Caco-2 (cell line): ENCODE measurements around the gene UNC80. TPM values are rescaled to one million over a fixed set of nuclear protein-coding genes. Genes with fewer than 3 reads are reported as not detected.

ENCODE experiments used
- BruUV-seq: library from RNA; stranded (reverse); fragments of 400-500 nt; replicated peaks from 2 replicates; lab custom pipeline; 2021; lab: Mats Ljungman, UMichigan
- CTCF ChIA-PET: fragments of 300-600 bp; sonication (Branson Sonifier 250); formaldehyde crosslinking; loops from one replicate; lab custom pipeline; 2022; ENCODE audit warnings: antibody characterized with exemption; lab: Charles Lee
- POLR2A ChIA-PET: fragments of 300-600 bp; sonication (Branson Sonifier 250); formaldehyde crosslinking; loops from one replicate; lab custom pipeline; 2022; ENCODE audit warnings: antibody characterized with exemption; lab: Charles Lee
- DNase-seq, 2 experiments: peaks; one replicate each; pipeline versions ENCODE4 v3.0.0 to v3.0.0-alpha.2; 2020 to 2022
- H3K27me3 ChIP-seq: replicated peaks from 2 replicates; pipeline ENCODE4 v1.6.0; 2011; ENCODE audit warnings: low read length; ENCODE audit not compliant: control insufficient read depth, insufficient read depth
- H3K36me3 ChIP-seq: 2 replicates; pipeline ENCODE4 v1.5.1; 2011; ENCODE audit warnings: low read length; ENCODE audit not compliant: control insufficient read depth, insufficient read depth
- H3K4me1 ChIP-seq: fragments of 250-450 bp; sonication (Bioruptor Pico); 2 replicates; pipeline ENCODE4 v1.5.1; 2020; ENCODE audit warnings: mild to moderate bottlenecking
- H3K4me3 ChIP-seq: 2 replicates; pipeline ENCODE4 v1.5.1; 2011; ENCODE audit warnings: low read depth, mild to moderate bottlenecking, control low read depth, low read length
- H3K9me3 ChIP-seq: fragments of 250-450 bp; sonication (Bioruptor Pico); 2 replicates; pipeline ENCODE4 v1.5.1; 2020; ENCODE audit warnings: mild to moderate bottlenecking, moderate library complexity
- H3K27ac Mint-ChIP-seq: one replicate; pipeline ENCODE4 v1.8.0; 2022; ENCODE audit warnings: mixed read lengths; ENCODE audit not compliant: unreplicated experiment
- H3K27me3 Mint-ChIP-seq: one replicate; pipeline ENCODE4 v1.8.0; 2022; ENCODE audit warnings: mixed read lengths; ENCODE audit not compliant: insufficient read depth, unreplicated experiment
- H3K36me3 Mint-ChIP-seq: one replicate; pipeline ENCODE4 v1.8.0; 2022; ENCODE audit warnings: mild to moderate bottlenecking, mixed read lengths; ENCODE audit not compliant: insufficient read depth, unreplicated experiment
- H3K4me1 Mint-ChIP-seq: one replicate; pipeline ENCODE4 v1.8.0; 2022; ENCODE audit warnings: low read depth, mixed read lengths; ENCODE audit not compliant: unreplicated experiment
- H3K4me3 Mint-ChIP-seq: one replicate; pipeline ENCODE4 v1.8.0; 2022; ENCODE audit warnings: mild to moderate bottlenecking, moderate library complexity, mixed read lengths; ENCODE audit not compliant: unreplicated experiment
- H3K9me3 Mint-ChIP-seq: one replicate; pipeline ENCODE4 v1.8.0; 2022; ENCODE audit warnings: mixed read lengths; ENCODE audit not compliant: unreplicated experiment
- CTCF ChIP-seq, 2 experiments: fragments of 200-600 bp in 1 of 2; IDR thresholded peaks; 1 replicate in 1 of 2; 2 replicates in 1 of 2; pipeline versions ENCODE4 v1.5.1 to v1.8.0; 2011 to 2022; ENCODE audit warnings: antibody characterized with exemption in 1 of 2, control low read depth in 1 of 2, inconsistent platforms in 1 of 2, low read depth in 1 of 2, low read length in 1 of 2, mild to moderate bottlenecking in 1 of 2, moderate library complexity in 1 of 2; ENCODE audit not compliant: insufficient read depth in 1 of 2, severe bottlenecking in 1 of 2, unreplicated experiment in 1 of 2
- intact Hi-C: fragments of 100-400 bp; cut with micrococcal nuclease; formaldehyde crosslinking; loops from one replicate; pipeline ENCODE4 v1.10.0; 2022; ENCODE audit not compliant: unreplicated experiment
- total RNA-seq: library from RNA; stranded (reverse); gene quantifications from 2 replicates; pipeline ENCODE4 v1.2.3, GENCODE V29; 2022

Gene UNC80
- total RNA-seq, 1 experiment from 2014 or later, result not detected

GRCh38 chr2:210007895-210008294 lies 236.3 kb downstream of the UNC80 start:
- POLR2A ChIA-PET, result no interaction called here

GRCh38 chr2:210009126-210009525 lies 237.5 kb downstream of the UNC80 start:
- H3K27me3 Mint-ChIP-seq, result no peaks in the 10 kb centered on the region
- H3K4me1 Mint-ChIP-seq, result peaks cover 24% of the 10 kb centered on the region
- no peak for DNase-seq
- H3K9me3 ChIP-seq, result no peaks in the 10 kb centered on the region
- no peak overlapping the region for H3K4me3 ChIP-seq
- ChIA-PET CTCF (no interaction called here), POLR2A (no interaction called here)
- peaks cover 4% of the 10 kb centered on the region; the same call in 1 of the 2 replicates for H3K4me1 ChIP-seq
- H3K27ac Mint-ChIP-seq, result no peak overlapping the region
- no peaks in the 10 kb centered on the region for H3K27me3 ChIP-seq
- no peaks in the 10 kb centered on the region; the same call in 1 of the 2 replicates for H3K36me3 ChIP-seq
- peaks cover 67% of the 10 kb centered on the region for H3K36me3 Mint-ChIP-seq
- intact Hi-C loops, result no loop called here
- no peaks in the 10 kb centered on the region for H3K9me3 Mint-ChIP-seq
- no TSS peak for BruUV-seq
- no peak overlapping the region for H3K4me3 Mint-ChIP-seq
- no peak for TF ChIP-seq CTCF (IDR thresholded peaks at IDR 0.05; ENCODE audit: insufficient read depth in 1 of 2, low read depth in 1 of 2, low read length in 1 of 2, severe bottlenecking in 1 of 2, unreplicated experiment in 1 of 2)

More at GRCh38 chr2:210007895-210008294, 236.3 kb downstream of the UNC80 start:
- Histone ChIP-seq H3K4me1 (peaks cover 14% of the 10 kb centered on the region), H3K36me3 (no peaks in the 10 kb centered on the region; the same call in 1 of the 2 replicates), H3K4me3 (no peak overlapping the region), H3K9me3 (no peaks in the 10 kb centered on the region), H3K27me3 (no peaks in the 10 kb centered on the region)
- Mint-ChIP-seq H3K9me3 (no peaks in the 10 kb centered on the region), H3K4me3 (no peak overlapping the region), H3K27ac (no peak overlapping the region), H3K27me3 (no peaks in the 10 kb centered on the region), H3K4me1 (peaks cover 24% of the 10 kb centered on the region), H3K36me3 (peaks cover 60% of the 10 kb centered on the region)
- CTCF ChIA-PET, result no interaction called here
- no peak for DNase-seq
- TF ChIP-seq CTCF (IDR thresholded peaks at IDR 0.05; ENCODE audit: insufficient read depth in 1 of 2, low read depth in 1 of 2, low read length in 1 of 2, severe bottlenecking in 1 of 2, unreplicated experiment in 1 of 2), result no peak
- intact Hi-C loops, result no loop called here
- BruUV-seq, result no TSS peak

GRCh38 chr2:210009896-210010295 lies 238.3 kb downstream of the UNC80 start:
- intact Hi-C loops, result no loop called here
- H3K4me3 Mint-ChIP-seq, result no peak overlapping the region
- H3K9me3 Mint-ChIP-seq, result no peaks in the 10 kb centered on the region
- no peak for DNase-seq
- CTCF ChIA-PET, result no interaction called here
- Histone ChIP-seq H3K4me3 (no peak overlapping the region), H3K27me3 (no peaks in the 10 kb centered on the region), H3K36me3 (no peaks in the 10 kb centered on the region; the same call in 1 of the 2 replicates), H3K9me3 (no peaks in the 10 kb centered on the region), H3K4me1 (0 out of 2 replicates have a peak, but pooled peaks cover 3% of the 10 kb centered on the region)
- H3K4me1 Mint-ChIP-seq, result peaks cover 17% of the 10 kb centered on the region
- no peaks in the 10 kb centered on the region for H3K27me3 Mint-ChIP-seq
- no peak overlapping the region for H3K27ac Mint-ChIP-seq
- peaks cover 69% of the 10 kb centered on the region for H3K36me3 Mint-ChIP-seq
- POLR2A ChIA-PET, result no interaction called here
- TF ChIP-seq CTCF (IDR thresholded peaks at IDR 0.05; ENCODE audit: insufficient read depth in 1 of 2, low read depth in 1 of 2, low read length in 1 of 2, severe bottlenecking in 1 of 2, unreplicated experiment in 1 of 2), result no peak
- no TSS peak for BruUV-seq
